K562 (cell line): Measurements from ENCODE around the gene RHBDF2. TPM values are rescaled to one million over a fixed set of nuclear protein-coding genes. Genes with fewer than 3 reads are reported as not detected.

ENCODE experiments used
- CAMTA2 ChIP-seq: fragments of 250-450 bp; sonication (Bioruptor Pico); conservative IDR thresholded peaks from 2 replicates; pipeline ENCODE4 v1.5.1; 2022
- CBFA2T2 ChIP-seq: fragments of 450-650 bp; conservative IDR thresholded peaks from 2 replicates; pipeline ENCODE4 v1.6.1; 2017; ENCODE audit warnings: mild to moderate bottlenecking
- HLTF ChIP-seq: fragments of 450-650 bp; IDR thresholded peaks from 2 replicates; pipeline ENCODE4 v1.6.1; 2016
- HOMEZ ChIP-seq: fragments of 250-450 bp; sonication (Bioruptor Pico); IDR thresholded peaks from 2 replicates; pipeline ENCODE4 v1.4.0; 2020; ENCODE audit warnings: mild to moderate bottlenecking, moderate library complexity
- IFI16 ChIP-seq: fragments of 250-450 bp; sonication (Bioruptor Pico); IDR thresholded peaks from 2 replicates; pipeline ENCODE4 v2.1.2; 2022; ENCODE audit warnings: mild to moderate bottlenecking, inconsistent platforms
- JUND ChIP-seq, 2 experiments: IDR thresholded peaks; 2 replicates in 1 of 2; 3 replicates in 1 of 2; pipeline ENCODE4 v1.6.1; 2011; ENCODE audit warnings: borderline replicate concordance in 2 of 2, low read depth in 2 of 2, low read length in 2 of 2, improper control_type of control experiment in 1 of 2, missing biosample characterization in 1 of 2, missing genetic modification characterization in 1 of 2, missing genetic modification reagents in 1 of 2
- MAX ChIP-seq: sonication (generic); formaldehyde crosslinking; IDR thresholded peaks from 2 replicates; pipeline ENCODE4 v1.9.0; 2022; ENCODE audit warnings: mild to moderate bottlenecking, missing genetic modification reagents
- MAZ ChIP-seq, 2 experiments: fragments of 450-650 bp in 1 of 2; sonication (generic) in 1 of 2; formaldehyde crosslinking; IDR thresholded peaks in 1 of 2; conservative IDR thresholded peaks in 1 of 2; 2 replicates each; pipeline versions ENCODE4 v1.4.0 to v1.5.0; 2020; ENCODE audit warnings: mild to moderate bottlenecking in 1 of 2, missing genetic modification reagents in 1 of 2
- NCOA4 ChIP-seq: fragments of 450-650 bp; IDR thresholded peaks from 2 replicates; pipeline ENCODE4 v1.6.1; 2018; ENCODE audit warnings: mild to moderate bottlenecking; ENCODE audit not compliant: partially characterized antibody
- POLR2AphosphoS2 ChIP-seq: IDR thresholded peaks from 2 replicates; pipeline ENCODE4 v1.6.1; 2012; ENCODE audit warnings: low read length, improper control_type of control experiment
- PPARD ChIP-seq: fragments of 250-450 bp; sonication (Bioruptor Pico); IDR thresholded peaks from 2 replicates; pipeline ENCODE4 v1.8.0; 2022; ENCODE audit warnings: inconsistent platforms, mild to moderate bottlenecking, moderate library complexity
- RBM39 ChIP-seq: fragments of 200-400 bp; formaldehyde crosslinking; optimal IDR thresholded peaks from 2 replicates; pipeline ENCODE3; 2018; ENCODE audit warnings: low read depth, low read length
- SNIP1 ChIP-seq: fragments of 450-650 bp; IDR thresholded peaks from 2 replicates; pipeline ENCODE4 v1.7.1; 2017; ENCODE audit warnings: low read depth, mild to moderate bottlenecking
- SREBF1 ChIP-seq: fragments of 150-350 bp; IDR thresholded peaks from 2 replicates; pipeline ENCODE4 v1.6.1; 2014; ENCODE audit warnings: antibody characterized with exemption, low read depth, low read length, borderline replicate concordance
- ZBTB5 ChIP-seq: fragments of 450-650 bp; IDR thresholded peaks from 2 replicates; pipeline ENCODE4 v1.6.1; 2017; ENCODE audit warnings: antibody characterized with exemption
- ZNF311 ChIP-seq: fragments of 250-450 bp; sonication (Bioruptor Pico); IDR thresholded peaks from 2 replicates; pipeline ENCODE4 v1.4.0; 2020; ENCODE audit warnings: mild to moderate bottlenecking, moderate library complexity
- polyA plus RNA-seq, 8 experiments: library from polyadenylated mRNA; depleted of rRNA in 4 of 8; stranded (reverse) in 5 of 8; unstranded in 3 of 8; fragments of >200 nt; fragmentation: Nextera tagmentation in 2 of 8; fragmentation: Illumina TruSeq in 1 of 8; extraction: Ambion mirVana in 2 of 8; extraction: Trizol in 1 of 8; gene quantifications; 2 replicates each; pipeline versions ENCODE4 v1.2.1 to v1.2.3, GENCODE V29; 2011 to 2014; ENCODE audit warnings: inconsistent platforms in 1 of 8, missing spikeins in 1 of 8
- total RNA-seq, 7 experiments: library from RNA; depleted of rRNA in 6 of 7; stranded (reverse); fragments of >200 nt in 6 of 7; fragmentation: Illumina TruSeq in 2 of 7; extraction: Trizol in 2 of 7; gene quantifications; 2 replicates each; pipeline versions ENCODE4 v1.2.1 to v1.2.3, GENCODE V29; 2011 to 2021; ENCODE audit warnings: low replicate concordance in 1 of 7
- TF ChIP-seq, protein P1 (sequence below): fragments of 250-450 bp; sonication (Bioruptor Pico); IDR thresholded peaks from 2 replicates; pipeline ENCODE4 v1.5.0; 2021
- TF ChIP-seq, protein P2 (sequence below): fragments of 250-450 bp; sonication (Bioruptor Pico); IDR thresholded peaks from 2 replicates; pipeline ENCODE4 v1.8.0; 2021; ENCODE audit warnings: moderate library complexity, mild to moderate bottlenecking, inconsistent platforms
- TF ChIP-seq, protein P3 (sequence below): fragments of 250-450 bp; sonication (Bioruptor Pico); IDR thresholded peaks from 2 replicates; pipeline ENCODE4 v1.5.0; 2022; ENCODE audit warnings: mild to moderate bottlenecking
- TF ChIP-seq, protein P4 (sequence below): fragments of 450-650 bp; IDR thresholded peaks from 2 replicates; pipeline ENCODE4 v1.6.1; 2016

RHBDF2 gene
- total and polyA plus RNA-seq, 9 of the 15 experiments (the other 6 are each of a cell fraction or from before 2014, with no cell fraction given) = 0.04 to 2.8 (median 1.1) TPM

- TF ChIP-seq HLTF (0 out of 2 replicates have a peak, but pooled peaks have one; percentile 68), JUND (IDR thresholded peaks at IDR 0.05; ENCODE audit: borderline replicate concordance, low read depth, low read length) (peak; percentile 71; the same call in 1 of the 2 replicates), JUND (tag; IDR thresholded peaks at IDR 0.05; ENCODE audit: borderline replicate concordance, low read depth, low read length) (peak; percentile 54; the same call in 1 of the 3 replicates), SREBF1 (no peak), HOMEZ (CRISPR knock-in tag) (no peak), NCOA4 (no peak), POLR2AphosphoS2 (no peak), ZBTB5 (no peak), ZNF311 (CRISPR knock-in tag) (no peak), CBFA2T2 (no peak), CAMTA2 (CRISPR knock-in tag) (no peak), MAX (no peak), IFI16 (CRISPR knock-in tag) (no peak), PPARD (CRISPR knock-in tag) (no peak), RBM39 (no peak), MAZ (CRISPR knock-in tag; conservative IDR thresholded peaks at IDR 0.05 in 1 of 2, IDR thresholded peaks at IDR 0.05 in 1 of 2) (no peak), SNIP1 (0 out of 2 replicates have a peak, but pooled peaks have one; percentile 52)
- TF ChIP-seq, protein P1, sequence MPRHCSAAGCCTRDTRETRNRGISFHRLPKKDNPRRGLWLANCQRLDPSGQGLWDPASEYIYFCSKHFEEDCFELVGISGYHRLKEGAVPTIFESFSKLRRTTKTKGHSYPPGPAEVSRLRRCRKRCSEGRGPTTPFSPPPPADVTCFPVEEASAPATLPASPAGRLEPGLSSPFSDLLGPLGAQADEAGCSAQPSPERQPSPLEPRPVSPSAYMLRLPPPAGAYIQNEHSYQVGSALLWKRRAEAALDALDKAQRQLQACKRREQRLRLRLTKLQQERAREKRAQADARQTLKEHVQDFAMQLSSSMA = no peak
- TF ChIP-seq, protein P2, sequence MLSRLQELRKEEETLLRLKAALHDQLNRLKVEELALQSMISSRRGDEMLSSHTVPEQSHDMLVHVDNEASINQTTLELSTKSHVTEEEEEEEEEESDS (CRISPR knock-in tag) = no peak
- TF ChIP-seq, protein P3, sequence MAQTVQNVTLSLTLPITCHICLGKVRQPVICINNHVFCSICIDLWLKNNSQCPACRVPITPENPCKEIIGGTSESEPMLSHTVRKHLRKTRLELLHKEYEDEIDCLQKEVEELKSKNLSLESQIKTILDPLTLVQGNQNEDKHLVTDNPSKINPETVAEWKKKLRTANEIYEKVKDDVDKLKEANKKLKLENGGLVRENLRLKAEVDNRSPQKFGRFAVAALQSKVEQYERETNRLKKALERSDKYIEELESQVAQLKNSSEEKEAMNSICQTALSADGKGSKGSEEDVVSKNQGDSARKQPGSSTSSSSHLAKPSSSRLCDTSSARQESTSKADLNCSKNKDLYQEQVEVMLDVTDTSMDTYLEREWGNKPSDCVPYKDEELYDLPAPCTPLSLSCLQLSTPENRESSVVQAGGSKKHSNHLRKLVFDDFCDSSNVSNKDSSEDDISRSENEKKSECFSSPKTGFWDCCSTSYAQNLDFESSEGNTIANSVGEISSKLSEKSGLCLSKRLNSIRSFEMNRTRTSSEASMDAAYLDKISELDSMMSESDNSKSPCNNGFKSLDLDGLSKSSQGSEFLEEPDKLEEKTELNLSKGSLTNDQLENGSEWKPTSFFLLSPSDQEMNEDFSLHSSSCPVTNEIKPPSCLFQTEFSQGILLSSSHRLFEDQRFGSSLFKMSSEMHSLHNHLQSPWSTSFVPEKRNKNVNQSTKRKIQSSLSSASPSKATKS (CRISPR knock-in tag) = no peak
- TF ChIP-seq, protein P4, sequence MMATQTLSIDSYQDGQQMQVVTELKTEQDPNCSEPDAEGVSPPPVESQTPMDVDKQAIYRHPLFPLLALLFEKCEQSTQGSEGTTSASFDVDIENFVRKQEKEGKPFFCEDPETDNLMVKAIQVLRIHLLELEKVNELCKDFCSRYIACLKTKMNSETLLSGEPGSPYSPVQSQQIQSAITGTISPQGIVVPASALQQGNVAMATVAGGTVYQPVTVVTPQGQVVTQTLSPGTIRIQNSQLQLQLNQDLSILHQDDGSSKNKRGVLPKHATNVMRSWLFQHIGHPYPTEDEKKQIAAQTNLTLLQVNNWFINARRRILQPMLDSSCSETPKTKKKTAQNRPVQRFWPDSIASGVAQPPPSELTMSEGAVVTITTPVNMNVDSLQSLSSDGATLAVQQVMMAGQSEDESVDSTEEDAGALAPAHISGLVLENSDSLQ = peak; percentile 48
These were observed 54.6 kb downstream of the RHBDF2 start (continued) for GRCh38 chr17:76446449-76447231.
